Ovary (tissue), 3 donors: ENCODE results near the gene CBFB.

Experiments
- CTCF ChIP-seq, 3 donors: fragments of 450-650 bp in 2 of 3; fragments of 200-600 bp in 1 of 3; IDR thresholded peaks; one replicate each; pipeline versions ENCODE4 v1.5.1 to v1.8.0; 2016 to 2022; ENCODE audit warnings: antibody characterized with exemption in 3 of 3, mild to moderate bottlenecking in 1 of 3
- EP300 ChIP-seq: sonication (generic); formaldehyde crosslinking; IDR thresholded peaks from one replicate; pipeline ENCODE4 v1.6.1; 2017; ENCODE audit warnings: antibody characterized with exemption
- POLR2A ChIP-seq: fragments of 450-650 bp; IDR thresholded peaks from one replicate; pipeline ENCODE4 v1.6.1; 2017; ENCODE audit warnings: antibody characterized with exemption, mild to moderate bottlenecking, moderate library complexity
- donor health status: DM: no; HTN: no; CAD: no.

- no peak for TF ChIP-seq CTCF (IDR thresholded peaks at IDR 0.05)
- TF ChIP-seq POLR2A, result no peak
- no peak for TF ChIP-seq EP300
Measured at GRCh38 chr16:67043420-67043819, 14.5 kb downstream of the CBFB start.
